GM15510 (cell line): ENCODE data around the gene SYNE2.

Source experiments
- POLR2A ChIP-seq: IDR thresholded peaks from 3 replicates; pipeline ENCODE4 v1.6.1; 2011; ENCODE audit warnings: borderline replicate concordance; ENCODE audit not compliant: insufficient read length; ENCODE audit errors: extremely low read depth

SYNE2 gene

DNA sequence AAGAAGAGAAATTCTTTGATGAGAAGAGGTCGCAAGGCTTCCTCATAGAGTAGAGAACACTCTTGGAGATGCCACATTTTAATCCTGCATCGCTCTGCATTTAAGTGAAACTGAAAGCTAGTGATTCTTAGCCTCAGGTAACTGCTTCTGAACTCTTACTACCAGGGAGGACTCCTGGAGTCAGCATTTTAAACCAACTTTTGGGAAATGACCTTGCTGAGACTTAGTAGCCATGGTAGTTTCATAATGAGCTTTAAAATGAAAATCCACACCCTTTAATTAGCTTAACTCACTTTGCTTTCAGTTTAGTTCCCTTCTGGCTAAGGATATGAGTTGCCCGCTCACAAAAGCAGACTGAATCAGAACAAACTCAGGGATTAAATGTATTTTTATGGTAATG lies 80.3 kb downstream of the SYNE2 start:
- no peak for TF ChIP-seq POLR2A

DNA sequence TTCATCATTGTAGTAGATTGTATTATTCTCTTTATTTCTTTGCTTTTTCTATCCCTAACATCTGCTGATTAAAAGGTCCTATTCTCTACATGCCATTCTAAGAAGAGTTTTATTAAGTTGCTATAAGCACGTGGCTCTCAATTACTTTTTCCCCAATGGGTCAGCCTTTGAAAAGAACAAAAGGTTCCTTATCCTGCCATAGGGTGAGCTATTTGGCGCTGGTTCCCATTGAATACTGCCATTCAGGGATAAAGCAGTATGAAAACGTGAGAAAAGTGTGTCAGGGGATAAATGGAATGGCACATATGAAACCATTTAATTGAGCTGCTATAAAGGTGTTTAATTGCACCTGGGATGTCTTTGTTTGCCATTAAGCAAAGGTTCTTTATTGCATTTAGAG lies 80.9 kb downstream of the SYNE2 start:
- TF ChIP-seq POLR2A: no peak

DNA sequence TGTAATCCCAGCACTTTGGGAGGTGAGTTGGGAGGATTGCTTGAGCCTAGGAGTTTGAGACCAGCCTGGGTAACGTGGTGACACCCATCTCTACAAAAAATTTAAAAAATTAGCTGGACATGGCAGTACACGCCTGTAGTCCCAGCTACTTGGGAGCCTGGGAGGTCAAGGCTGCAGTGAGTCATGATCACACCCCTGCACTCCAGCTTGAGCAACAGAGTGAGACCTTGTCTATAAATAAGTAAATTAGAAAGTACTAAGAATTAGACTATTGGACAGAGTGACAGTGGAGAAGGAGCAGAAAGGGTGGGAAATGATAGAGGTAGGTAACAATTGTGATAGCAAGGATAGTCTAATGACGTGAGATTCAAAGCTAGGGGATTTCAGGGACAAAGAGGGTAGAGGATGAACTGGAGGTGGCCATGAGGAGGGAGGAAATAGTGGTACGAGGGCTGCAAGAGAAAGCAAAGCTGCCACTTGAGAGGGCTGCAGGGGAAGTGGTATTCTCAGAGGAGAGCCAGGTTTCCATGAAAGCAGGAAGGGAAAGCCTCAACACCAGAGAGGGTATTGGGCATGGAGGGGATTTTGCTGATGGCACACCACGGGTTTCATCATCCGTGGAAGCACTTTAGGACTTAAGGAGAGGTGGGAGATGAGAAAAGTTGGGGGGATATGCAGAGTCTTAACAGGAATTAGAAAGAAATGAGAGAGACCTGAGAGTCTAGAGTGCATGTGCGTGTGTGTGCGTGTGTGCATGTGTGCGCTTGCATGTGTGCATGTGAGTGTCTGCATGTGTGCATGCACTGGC lies 85.6 kb downstream of the SYNE2 start:
- TF ChIP-seq POLR2A: no peak

DNA sequence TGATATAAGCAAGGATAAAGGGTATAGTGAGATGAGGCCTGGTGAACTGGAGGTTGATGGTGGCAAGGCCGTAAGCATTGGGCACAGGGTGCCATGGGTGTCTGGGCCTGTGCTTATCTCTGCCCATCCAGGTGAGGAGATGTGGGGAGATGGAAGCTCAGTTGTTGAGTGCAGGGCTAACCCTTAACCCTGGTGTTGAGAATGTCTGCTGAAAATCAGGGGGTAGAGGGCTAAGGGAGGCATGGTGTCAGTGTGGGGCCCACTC lies 86.1 kb downstream of the SYNE2 start:
- TF ChIP-seq POLR2A: no peak

DNA sequence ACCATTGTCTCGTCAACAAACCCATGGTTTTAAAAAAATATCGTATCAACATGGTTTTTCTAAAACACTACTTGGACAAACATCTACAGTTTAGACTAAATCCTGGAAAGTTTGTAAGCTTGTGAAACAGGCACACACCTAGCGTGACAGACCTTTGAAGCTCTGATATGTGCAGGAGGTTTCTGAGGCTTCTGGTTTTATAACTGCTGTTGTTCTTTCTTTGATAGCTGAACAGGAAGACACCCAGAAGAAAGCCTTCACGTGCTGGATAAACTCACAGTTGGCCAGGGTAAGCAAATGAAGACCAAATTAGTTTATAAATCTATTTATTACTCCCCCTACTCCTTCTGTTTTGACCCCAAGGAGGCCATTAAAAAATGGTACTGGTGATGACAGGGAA lies 87.6 kb downstream of the SYNE2 start:
- TF ChIP-seq POLR2A: no peak

DNA sequence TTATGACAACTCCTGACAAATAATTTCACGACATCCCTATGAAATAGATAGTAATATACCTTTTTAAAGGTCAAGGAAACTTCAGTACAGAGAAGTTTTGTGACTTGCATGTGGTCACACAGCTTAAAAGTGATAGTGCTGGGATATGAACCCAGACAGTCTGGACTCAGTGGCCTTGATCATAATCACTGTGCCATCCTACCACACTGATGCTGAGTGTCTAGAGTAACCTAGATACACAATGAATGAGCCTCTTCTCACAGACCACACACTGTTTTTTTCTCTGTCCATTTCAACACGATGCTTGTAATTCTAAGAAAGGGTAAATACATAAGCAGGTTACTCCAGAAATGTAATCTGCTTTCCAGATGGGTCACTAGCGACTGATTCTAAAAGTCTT lies 88.2 kb downstream of the SYNE2 start:
- TF ChIP-seq POLR2A: no peak

DNA sequence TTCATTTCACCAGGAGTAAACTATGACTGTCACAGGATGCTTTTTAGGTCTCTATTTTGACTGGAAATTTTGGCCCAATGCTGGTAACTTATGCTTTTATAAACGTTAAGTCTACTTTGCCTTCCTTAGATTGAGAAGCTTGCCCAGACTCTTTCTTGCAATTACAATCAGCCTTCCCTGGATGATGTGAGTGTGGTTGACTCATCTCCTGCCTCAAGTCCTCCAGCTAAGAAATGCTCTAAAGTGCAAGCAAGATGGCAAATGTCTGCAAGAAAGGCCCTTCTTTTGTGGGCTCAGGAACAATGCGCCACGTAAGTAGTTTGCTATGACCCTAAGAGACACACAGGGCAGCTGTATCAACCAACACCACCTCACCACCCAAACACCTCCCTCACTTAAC lies 96.9 kb downstream of the SYNE2 start:
- no peak for TF ChIP-seq POLR2A

DNA sequence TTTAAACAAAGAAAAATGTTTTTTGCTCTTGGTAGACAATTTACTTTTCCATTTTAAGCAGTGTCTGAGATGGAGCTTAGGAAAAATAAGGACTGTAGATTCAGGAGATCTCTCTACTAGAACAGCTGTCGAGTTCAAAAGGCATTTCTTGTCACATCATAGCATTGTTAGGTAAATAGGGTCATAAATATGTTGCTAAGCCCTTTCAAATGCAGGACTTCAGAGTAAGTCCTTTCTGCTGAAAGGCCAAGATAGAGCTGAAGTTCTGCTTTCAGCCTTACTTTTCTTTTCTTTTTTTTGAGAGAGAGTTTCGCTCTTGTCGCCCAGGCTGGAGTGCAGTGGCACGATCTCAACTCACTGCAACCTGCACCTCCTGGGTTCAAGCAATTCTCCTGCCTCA lies 98.2 kb downstream of the SYNE2 start:
- no peak for TF ChIP-seq POLR2A

DNA sequence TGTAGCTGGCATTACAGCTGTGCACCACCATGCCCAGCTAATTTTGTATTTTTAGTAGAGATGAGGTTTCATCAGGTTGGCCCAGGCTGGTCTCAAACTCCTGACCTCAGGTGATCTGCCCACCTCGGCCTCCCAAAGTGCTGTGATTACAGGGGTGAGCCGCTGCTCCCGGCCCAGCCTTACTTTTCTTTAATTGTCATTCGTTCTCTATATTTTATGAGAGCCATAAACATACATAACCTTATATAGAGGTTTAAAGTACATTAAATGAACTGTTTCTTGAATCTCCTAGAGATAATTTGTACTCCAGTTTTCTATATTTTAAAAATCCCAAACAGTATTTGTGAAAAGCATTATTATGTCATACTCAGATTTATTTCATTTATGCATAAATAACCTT lies 98.6 kb downstream of the SYNE2 start:
- TF ChIP-seq POLR2A: no peak

DNA sequence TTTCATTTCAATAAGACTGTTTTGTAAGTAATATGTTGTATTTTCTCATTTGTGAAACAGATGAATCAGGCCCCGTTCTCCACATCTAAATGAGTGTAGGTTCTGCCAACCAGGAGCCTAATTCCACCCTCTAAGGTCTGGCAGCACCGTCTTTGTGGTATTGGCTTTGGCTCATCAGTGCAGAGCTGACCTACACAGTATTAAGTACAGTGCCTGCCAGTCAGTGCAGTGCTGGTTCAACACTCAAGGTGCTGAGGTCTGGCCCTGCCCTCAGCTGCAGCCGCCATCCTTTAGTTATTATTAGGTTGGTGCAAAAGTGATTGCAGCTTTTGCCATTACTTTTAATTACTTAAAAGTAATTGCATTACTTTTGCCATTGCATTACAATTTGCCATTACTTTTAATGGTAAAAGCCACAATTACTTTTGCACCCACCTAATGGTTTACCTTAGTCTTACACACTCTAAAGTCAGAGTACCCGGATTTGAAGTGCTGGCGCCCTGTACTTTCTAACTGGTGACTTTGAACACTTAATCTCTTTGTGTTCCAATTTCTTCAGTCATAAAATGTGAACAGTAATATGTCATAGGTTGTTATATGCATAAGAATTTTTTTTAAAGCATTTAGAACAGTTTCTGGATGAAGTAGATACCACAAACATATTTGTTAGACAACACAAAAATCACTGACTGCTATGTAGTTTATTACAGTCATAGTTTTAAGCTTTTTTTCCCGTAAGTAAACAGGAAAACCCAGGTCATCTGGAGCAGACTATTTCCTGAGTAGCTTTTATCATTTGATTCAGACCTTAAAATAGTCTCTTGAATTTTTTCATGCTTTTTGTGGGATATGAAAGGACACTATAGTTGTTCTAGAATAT lies 99.5 kb downstream of the SYNE2 start:
- no peak for TF ChIP-seq POLR2A

DNA sequence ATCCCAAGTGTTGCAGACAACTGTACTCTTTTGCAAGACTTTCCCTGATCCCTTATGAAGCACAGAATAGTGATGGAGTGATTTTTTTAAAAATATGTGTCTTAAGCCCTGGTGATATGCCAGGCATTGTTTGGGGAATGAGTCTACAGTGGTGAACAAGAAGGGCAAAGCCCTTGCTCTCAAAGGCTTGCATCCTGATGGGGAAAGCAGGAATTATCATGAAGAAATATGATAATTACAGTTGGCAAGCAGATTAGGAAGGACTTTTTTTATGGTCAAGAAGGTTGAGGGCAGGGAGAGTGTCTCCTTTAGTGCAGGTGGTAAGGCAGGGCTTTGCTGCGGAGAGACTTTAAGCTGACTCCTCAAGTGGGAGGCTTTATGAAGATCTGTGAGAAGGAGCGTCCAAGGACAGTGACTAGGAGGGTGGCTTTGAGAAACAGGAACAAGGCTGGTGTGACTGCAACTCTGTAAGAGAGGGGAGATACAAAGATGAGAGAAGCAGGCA lies 100.2 kb downstream of the SYNE2 start:
- no peak for TF ChIP-seq POLR2A

DNA sequence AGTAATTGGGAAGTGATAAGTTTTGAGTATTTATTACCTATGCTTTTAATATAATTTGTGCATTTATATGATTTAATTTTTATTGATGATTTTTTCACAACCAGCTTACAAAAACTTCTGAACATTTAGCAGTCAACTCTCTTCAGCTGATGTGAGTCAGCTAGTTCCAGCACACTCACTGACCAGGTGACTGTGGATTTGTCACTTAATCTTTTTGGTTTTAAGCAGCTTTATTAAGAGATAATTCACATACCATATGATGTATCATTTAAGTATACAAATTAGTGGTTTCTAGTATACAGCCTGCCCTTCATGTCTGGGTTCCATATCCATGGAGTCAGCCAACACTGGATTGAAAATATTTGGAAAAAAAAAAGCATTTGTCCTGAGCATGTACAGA lies 103.5 kb downstream of the SYNE2 start:
- no peak for TF ChIP-seq POLR2A

DNA sequence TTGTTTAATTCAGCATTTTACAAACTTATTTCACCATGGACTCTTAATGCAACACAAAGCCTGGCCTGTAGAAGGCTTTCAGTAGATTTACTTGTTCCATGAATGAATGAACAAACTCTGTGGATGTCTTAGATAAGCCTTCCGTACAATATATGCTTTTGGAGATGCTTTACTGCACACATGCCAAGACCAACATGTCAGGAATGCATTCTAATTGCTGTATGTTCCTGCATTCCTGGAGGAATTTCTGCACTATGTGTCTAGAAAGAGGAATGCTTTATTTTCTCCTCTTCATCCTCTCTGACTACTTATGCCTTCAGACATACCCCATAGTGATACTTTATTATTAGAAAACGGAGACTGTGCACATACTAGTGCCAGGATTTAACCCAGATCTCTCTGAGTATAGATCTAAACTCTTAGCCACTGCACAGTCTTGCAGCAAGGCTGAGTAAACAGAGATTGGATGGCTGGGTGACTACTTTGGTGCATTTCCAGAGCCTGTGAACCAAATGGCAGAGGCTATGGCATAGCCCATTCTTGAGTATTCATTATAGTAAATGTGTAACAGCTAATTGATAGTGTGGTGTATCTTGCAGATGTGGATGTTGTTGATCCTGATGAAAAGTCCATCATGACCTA lies 108.2 kb downstream of the SYNE2 start:
- no peak for TF ChIP-seq POLR2A

DNA sequence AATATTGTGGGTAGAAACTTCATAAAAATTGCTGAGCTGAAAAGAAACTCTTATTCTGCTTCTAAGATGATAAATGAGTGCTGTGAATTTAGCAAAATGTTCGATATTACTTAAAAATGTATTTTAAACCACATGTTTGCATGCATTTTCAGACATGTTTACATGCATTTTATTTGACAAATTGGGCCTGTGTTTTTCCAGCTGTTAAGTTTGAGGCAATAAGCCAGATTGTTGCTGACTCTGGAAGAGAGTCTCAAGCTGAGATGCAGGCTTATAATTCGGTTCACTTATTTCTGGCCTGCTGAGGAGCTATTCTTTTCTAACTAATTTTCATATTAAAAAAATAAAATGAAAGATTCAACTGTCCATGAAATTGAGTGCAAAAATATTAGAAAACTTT lies 110.1 kb downstream of the SYNE2 start:
- no peak for TF ChIP-seq POLR2A

DNA sequence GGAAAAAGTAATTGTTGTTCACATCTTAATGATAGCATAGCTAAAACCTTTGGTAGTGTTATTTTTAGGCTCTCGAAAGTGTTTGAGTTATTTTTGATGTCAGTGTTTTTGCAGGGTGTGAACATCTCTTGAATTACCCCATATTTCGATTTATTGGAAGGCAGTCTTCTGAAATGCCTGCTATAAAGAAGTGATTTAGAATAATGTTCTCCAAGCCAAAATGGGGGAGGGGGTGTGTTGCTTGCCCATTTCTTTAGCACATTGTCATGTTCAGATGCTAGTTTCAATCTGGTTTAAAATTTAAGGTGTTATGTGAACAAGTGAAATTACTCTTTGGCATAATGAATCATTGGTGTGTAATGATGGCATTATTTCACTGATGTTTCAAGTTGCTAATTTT lies 110.6 kb downstream of the SYNE2 start:
- TF ChIP-seq POLR2A: no peak
